NCI-H187 treated with DMSO at 0.1 percent for 48 hours (cell line): Measurements from ENCODE around the gene OCIAD1.
"Not testable (repeated sequence)": the region's sequence is repeated elsewhere in the genome, so short reads cannot be mapped to it uniquely, and the experiment has no call there.

ENCODE experiments used
- DNase-seq: peaks from one replicate; lab custom pipeline; 2025; lab: John Stamatoyannopoulos, UW

OCIAD1 gene

GRCh38 chr4:48816971-48817370 is 13.9 kb upstream of the OCIAD1 start:
- no peak for DNase-seq

DNA sequence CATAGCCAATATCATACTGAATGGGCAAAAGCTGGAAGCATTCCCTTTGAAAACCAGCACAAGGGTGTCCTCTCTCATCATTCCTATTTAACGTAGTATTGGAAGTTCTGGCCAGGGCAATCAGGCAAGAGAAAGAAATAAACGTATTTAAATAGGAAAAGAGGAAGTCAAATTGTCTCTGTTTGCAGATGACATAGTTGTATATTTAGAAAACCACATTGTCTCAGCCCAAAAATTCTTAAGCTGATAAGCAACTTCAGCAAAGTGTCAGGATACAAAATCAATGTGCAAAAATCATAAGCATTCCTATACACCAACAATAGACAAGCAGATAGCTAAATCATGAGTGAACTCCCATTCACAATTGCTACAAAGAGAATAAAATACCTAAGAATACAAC is 9.5 kb upstream of the OCIAD1 start:
- not testable (repeated sequence) for DNase-seq

DNA sequence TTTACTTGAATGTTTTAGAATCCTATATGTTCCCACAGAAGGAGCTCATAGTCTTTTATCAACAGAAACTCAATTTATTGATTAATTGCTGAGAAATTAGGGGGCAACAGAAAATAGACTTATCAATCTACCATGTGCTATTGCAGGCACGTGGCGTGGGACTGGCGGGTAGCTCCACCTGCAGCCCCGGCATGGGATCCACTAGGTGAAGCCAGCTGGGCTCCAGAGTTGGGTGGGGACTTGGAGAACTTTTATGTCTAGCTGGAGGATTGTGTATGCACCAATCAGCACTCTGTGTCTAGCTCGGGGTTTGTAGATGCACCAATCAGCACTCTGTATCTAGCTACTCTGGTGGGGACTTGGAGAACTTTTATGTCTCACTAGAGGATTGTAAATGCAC is 3.3 kb upstream of the OCIAD1 start:
- no peak for DNase-seq

- no peak for DNase-seq
Measured at GRCh38 chr4:48831532-48832030, 693 bp downstream of the OCIAD1 start.

- DNase-seq, result no peak
Measured at GRCh38 chr4:48832571-48832970, 1.7 kb downstream of the OCIAD1 start.

GRCh38 chr4:48836658-48837057 is 5.8 kb downstream of the OCIAD1 start:
- no peak for DNase-seq

DNA sequence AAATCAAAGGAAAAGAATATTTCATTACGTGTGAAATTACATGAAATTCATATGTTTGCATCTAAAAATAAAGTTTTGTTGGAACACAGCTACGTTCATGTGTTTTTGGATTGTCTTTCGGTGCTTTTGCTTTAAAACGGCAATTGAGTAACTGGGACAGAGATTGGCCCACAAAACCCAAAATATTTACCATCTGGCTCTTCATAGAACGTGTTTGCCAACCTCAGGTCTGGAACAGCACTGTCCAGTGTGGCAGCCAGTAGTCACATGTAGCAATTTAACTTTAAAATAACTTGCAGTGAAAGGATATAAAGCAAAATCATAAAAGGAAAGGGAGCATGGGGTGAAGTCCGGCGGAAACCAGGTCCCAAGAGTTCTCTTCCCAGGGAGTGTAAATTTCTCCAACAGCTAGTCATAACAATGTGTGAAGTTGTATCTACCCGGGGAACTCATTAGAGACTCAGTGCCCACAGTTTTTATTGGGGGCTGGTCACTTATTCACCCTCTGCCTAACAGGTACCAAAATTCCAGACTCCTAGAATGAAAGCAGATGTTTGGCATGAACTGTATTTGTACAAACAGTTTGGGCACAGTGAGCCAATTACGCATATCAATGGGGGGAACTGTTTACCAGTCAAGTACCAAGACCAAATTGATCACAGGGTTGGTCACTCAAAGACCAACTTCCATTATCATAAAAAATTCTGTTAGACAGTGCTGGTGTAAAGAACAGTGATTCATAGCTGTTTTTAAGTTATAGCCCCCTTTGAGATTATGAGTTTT is 10.3 kb downstream of the OCIAD1 start:
- DNase-seq, result no peak

DNA sequence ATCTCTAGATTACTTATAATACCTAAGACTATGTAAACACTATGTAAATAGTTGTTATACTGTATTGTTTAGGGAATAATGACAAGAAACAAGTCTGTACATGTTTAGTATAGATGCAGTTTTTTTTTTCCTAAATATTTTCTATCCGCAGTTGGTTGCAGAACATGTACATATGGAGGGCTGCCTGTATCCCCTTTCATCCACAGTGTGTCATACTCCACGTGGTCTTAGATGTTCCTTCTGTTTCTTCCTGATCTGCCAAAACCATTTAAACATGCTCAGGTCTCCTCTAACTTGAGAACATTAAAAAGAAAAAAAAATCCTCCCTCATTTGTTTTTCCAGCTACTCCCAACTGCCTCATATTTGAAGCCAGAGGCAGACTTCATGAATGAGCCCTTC is 14.0 kb downstream of the OCIAD1 start:
- DNase-seq, result no peak

- DNase-seq, result not testable (repeated sequence)
Measured at GRCh38 chr4:48848799-48849198, 17.9 kb downstream of the OCIAD1 start.

GRCh38 chr4:48851651-48852050 is 20.8 kb downstream of the OCIAD1 start:
- no peak for DNase-seq

- no peak for DNase-seq
Measured at GRCh38 chr4:48853604-48854394, 22.9 kb downstream of the OCIAD1 start.

DNA sequence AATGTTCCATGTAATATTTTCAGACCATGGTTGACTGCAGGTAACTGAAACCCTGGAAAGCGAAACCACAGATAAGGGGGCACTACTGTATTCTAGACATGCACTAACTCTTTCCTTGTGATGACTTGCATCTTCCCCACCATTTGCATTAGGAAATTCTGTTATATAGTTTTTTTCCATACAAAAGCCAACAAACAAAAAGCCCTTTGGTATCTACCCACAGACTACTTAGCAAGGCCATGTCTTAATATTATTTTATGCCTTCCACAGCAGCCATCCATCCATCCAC is 23.5 kb downstream of the OCIAD1 start:
- no peak for DNase-seq

DNA sequence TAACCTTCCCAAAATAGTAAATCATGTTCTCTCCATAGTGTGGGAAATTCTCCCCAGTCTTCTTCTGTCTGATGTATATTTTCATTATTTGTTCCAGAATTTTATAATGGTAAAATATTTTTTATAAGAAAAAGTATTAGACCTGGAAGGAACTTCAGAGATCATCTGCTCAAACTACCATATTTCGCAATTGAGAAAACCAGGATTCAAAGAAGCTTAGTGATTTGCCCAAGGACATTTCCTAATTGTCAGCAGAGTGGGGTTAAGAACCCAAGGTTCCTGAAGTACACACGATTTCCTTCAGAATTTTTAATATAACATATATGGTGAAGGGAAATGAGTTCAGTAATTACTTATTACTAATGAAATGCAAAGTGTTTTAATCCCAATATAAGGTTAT is 24.1 kb downstream of the OCIAD1 start:
- no peak for DNase-seq

- no peak for DNase-seq
Measured at GRCh38 chr4:48858130-48858529, 27.2 kb downstream of the OCIAD1 start.

- no peak for DNase-seq
Measured at GRCh38 chr4:48862038-48862437, 31.1 kb downstream of the OCIAD1 start.

DNA sequence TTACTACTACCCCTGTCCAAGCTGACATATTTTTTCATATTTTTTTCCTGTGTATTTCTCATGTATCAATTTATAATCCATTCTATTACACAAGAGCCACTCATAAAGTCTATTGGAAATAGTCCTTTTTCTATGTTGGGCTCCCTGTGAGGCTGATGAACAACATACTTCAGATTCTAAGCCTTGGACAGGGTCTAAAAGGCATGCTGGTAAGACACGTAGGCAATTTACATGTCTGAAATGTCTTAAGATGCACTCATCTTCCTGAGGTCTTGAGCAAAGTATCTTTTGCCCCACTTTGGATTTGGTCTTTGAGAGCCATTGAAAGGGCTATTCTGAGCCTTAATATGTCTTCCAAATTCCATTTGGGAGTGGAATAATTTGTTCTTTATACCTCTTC is 31.8 kb downstream of the OCIAD1 start:
- no peak for DNase-seq

DNA sequence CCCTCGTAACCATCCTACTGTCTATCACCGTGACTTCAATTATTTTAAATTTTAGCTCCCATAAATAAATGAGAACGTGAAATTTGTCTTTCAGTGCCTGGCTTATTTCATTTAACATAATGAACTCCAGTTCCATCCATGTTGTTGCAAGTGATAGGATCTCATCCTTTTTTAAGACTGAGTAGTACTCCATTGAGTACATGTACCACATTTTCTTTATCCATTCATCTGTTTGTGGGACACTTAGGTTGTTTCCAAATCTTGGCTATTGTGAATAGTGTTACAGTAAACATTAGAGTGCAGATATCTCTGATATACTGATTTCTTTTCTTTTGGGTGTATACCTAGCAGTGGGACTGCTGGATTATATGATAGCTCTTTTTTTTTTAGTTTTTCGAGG is 32.8 kb downstream of the OCIAD1 start:
- DNase-seq, result no peak

DNA sequence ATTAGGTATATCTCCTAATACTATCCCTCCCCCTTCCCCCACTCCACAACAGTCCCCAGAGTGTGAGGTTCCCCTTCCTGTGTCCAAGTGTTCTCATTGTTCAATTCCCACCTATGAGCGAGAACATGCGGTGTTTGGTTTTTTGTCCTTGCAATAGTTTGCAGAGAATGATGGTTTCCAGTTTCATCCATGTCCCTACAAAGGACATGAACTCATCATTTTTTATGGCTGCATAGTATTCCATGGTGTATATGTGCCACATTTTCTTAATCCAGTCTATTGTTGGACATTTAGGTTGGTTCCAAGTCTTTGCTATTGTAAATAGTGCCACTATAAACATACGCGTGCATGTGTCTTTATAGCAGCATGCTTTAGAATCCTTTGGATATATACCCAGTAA is 33.8 kb downstream of the OCIAD1 start:
- DNase-seq, result not testable (repeated sequence)

GRCh38 chr4:48877827-48878535 is 47.1 kb downstream of the OCIAD1 start:
- DNase-seq, result no peak

GRCh38 chr4:48879561-48880442 is 48.9 kb downstream of the OCIAD1 start:
- DNase-seq, result no peak

DNA sequence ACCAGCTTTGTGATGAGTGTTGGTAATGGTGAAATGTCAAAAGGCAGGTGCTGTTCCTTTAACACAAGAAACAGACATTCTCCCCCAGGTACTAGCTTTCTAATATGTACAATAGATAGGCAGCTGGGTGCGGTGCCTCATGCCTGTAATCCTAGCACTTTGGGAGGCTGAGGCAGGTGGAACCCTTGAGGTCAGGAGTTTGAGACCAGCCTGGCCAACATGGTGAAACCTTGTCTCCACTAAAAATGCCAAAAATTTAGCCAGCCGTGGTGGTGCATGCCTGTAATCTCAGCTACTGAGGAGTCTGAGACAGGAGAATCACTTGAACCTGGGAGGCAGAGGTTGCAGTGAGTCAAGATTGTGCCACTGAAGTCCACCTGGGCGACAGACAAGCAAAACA is 50.8 kb downstream of the OCIAD1 start:
- not testable (repeated sequence) for DNase-seq

DNA sequence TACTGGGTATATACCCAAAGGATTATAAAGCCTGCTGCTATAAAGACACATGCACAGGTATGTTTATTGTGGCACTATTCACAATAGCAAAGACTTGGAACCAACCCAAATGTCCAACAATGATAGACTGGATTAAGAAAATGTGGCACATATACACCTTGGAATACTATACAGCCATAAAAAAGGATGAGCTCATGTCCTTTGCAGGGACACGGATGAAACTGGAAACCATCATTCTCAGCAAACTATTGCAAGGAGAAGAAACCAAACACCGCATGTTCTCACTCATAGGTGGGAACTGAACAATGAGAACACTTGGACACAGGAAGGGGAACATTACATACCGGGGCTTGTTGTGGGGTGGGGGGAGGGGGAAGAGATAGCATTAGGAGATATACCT is 58.9 kb downstream of the OCIAD1 start:
- not testable (repeated sequence) for DNase-seq
